Measurements from ENCODE around the gene DNM3. TPM values are rescaled to one million over a fixed set of nuclear protein-coding genes. Genes with fewer than 3 reads are reported as not detected.
A peak's percentile ranks its signal among the peaks of the same experiment; 100 is the strongest.

The DNM3 gene
- total RNA-seq, 1 experiment from 2014 or later, result 0.23 TPM

- DNase-seq (ENCODE audit: low read depth), result peak; percentile 93
Observed at GRCh38 chr1:171817511-171818265, 23.6 kb upstream of the DNM3 start.

GRCh38 chr1:171819946-171820345, 21.4 kb upstream of the DNM3 start:
- no peak for DNase-seq (ENCODE audit: low read depth)

- no peak for DNase-seq (ENCODE audit: low read depth)
Observed at GRCh38 chr1:171826973-171827372, 14.3 kb upstream of the DNM3 start.

GRCh38 chr1:171828794-171829193, 12.5 kb upstream of the DNM3 start:
- no peak for DNase-seq (ENCODE audit: low read depth)

GRCh38 chr1:171833091-171833825, 8.0 kb upstream of the DNM3 start:
- no peak for DNase-seq (ENCODE audit: low read depth)

- DNase-seq (ENCODE audit: low read depth), result no peak
Observed at GRCh38 chr1:171834821-171835220, 6.5 kb upstream of the DNM3 start.

GRCh38 chr1:171835891-171836290, 5.4 kb upstream of the DNM3 start:
- DNase-seq (ENCODE audit: low read depth), result no peak

GRCh38 chr1:171841931-171842761, 848 bp downstream of the DNM3 start:
- DNase-seq (ENCODE audit: low read depth), result no peak

GRCh38 chr1:171844381-171844780, 3.1 kb downstream of the DNM3 start:
- no peak for DNase-seq (ENCODE audit: low read depth)

GRCh38 chr1:171845998-171846397, 4.7 kb downstream of the DNM3 start:
- no peak for DNase-seq (ENCODE audit: low read depth)

GRCh38 chr1:171849245-171849898, 8.1 kb downstream of the DNM3 start:
- no peak for DNase-seq (ENCODE audit: low read depth)

- no peak for DNase-seq (ENCODE audit: low read depth)
Observed at GRCh38 chr1:171850651-171851350, 9.5 kb downstream of the DNM3 start.

GRCh38 chr1:171852272-171852671, 11.0 kb downstream of the DNM3 start:
- DNase-seq (ENCODE audit: low read depth), result peak; percentile 21

GRCh38 chr1:171855381-171855780, 14.1 kb downstream of the DNM3 start:
- DNase-seq (ENCODE audit: low read depth), result no peak

GRCh38 chr1:171858696-171859095, 17.4 kb downstream of the DNM3 start:
- DNase-seq (ENCODE audit: low read depth), result no peak

GRCh38 chr1:171860696-171861095, 19.4 kb downstream of the DNM3 start:
- no peak for DNase-seq (ENCODE audit: low read depth)

- no peak for DNase-seq (ENCODE audit: low read depth)
Observed at GRCh38 chr1:171863531-171863930, 22.2 kb downstream of the DNM3 start.

GRCh38 chr1:171864308-171864707, 23.0 kb downstream of the DNM3 start:
- DNase-seq (ENCODE audit: low read depth), result no peak

- no peak for DNase-seq (ENCODE audit: low read depth)
Observed at GRCh38 chr1:171865106-171865505, 23.8 kb downstream of the DNM3 start.

GRCh38 chr1:171867236-171867635, 25.9 kb downstream of the DNM3 start:
- no peak for DNase-seq (ENCODE audit: low read depth)

GRCh38 chr1:171868217-171868803, 27.0 kb downstream of the DNM3 start:
- peak; percentile 3 for DNase-seq (ENCODE audit: low read depth)

Data from LHCN-M2 (cell line).